ENCODE data around the gene MPDZ.

GRCh38 chr9:13063880-13064459 lies 215.5 kb downstream of the MPDZ start:
- TF ChIP-seq CTCF (IDR thresholded peaks at IDR 0.05; ENCODE audit: insufficient read depth, low read depth, low read length) (no peak), EZH2 (IDR thresholded peaks at IDR 0.05; ENCODE audit: insufficient read depth, low read length) (no peak)

Measured in astrocyte (in vitro differentiated cells and primary cell).